HG02571 (cell line): Measurements from ENCODE around the gene LSM7.

Source experiments
- ATAC-seq: cut with Tn5 transposase; IDR thresholded peaks from one replicate; pipeline ENCODE4 v1.9.1; 2021; ENCODE audit warnings: mild to moderate bottlenecking, moderate library complexity; ENCODE audit not compliant: unreplicated experiment

LSM7 gene

DNA sequence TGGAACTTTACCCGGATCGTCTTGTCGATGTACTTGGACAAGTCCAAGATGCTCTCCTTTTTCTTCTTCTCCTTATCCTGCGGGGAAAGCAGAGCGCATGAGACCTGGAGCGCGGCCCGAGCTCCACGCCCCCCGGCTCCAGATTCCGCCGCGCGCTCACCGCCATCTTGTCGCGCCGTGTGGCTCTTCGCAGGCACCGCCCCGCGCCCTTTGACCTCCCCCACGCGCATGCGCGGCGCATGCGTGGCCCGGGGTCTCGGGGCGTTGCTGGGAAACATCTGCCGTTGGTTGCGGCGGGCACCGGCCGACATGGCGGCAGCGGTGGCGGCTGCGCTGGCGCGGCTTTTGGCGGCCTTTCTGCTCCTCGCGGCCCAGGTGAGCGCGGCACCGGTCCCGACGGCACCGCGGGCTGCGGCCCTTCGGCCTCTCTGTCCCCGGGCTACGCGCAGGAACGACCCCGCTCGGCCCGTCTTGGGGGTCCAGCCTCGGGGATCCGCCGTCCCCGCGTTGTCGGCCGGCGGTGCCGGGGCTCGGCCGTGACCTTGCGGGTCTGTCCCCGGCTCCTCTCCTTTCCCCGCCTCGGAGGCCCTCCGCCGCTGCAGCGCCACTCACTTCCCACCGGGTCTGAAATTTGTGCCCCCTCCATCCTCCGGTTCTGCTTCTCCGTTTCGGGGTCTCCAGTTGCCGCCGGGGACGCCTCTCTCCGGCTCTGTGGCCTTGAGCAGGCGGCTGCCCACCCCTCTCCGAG is at the start of gene LSM7, which contains the start of gene SPPL2B:
LSM7 (minus strand) TSS at position 186 of the 748 bp plus-strand sequence; CDS start at position 166, 20 bp downstream.
SPPL2B (plus strand) TSS at position 284 of the 748 bp plus-strand sequence; CDS start at position 310, 26 bp downstream.
- ATAC-seq = peak; percentile 59

DNA sequence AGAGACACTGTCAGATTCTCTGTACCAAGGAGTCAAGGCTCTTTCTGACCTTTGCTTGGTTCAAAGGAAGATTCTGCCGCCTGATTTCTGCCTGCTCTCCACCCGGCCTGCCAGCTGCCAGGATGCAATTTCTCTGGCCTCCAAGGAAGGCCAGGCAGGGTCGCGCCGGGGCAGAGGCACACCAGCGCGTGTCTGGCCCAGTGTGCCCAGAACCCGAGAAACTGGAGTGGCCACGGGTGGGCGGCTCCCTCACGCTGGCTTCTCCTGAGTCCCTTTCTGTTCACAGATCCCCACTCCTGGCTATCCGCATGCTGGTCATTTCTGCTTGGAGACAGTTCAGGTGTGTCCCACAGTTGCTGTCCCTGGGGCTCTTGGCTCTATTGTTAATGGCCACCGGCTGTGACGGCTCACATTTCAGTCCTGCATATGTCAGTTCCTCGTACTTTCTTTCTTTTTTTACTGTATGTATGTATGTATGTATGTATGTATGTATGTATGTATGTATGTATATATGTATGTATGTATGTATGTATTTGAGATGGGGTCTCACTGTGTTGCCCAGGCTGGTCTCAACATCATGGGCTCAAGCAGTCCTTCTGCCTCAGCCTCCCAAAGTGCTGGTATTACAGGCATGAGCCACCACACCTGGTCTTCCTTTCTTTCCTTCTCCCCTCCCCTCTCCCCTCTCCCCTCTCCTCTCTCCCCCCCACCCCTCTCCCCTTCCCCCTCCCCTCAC is 48.6 kb upstream of the LSM7 start:
- ATAC-seq = no peak

DNA sequence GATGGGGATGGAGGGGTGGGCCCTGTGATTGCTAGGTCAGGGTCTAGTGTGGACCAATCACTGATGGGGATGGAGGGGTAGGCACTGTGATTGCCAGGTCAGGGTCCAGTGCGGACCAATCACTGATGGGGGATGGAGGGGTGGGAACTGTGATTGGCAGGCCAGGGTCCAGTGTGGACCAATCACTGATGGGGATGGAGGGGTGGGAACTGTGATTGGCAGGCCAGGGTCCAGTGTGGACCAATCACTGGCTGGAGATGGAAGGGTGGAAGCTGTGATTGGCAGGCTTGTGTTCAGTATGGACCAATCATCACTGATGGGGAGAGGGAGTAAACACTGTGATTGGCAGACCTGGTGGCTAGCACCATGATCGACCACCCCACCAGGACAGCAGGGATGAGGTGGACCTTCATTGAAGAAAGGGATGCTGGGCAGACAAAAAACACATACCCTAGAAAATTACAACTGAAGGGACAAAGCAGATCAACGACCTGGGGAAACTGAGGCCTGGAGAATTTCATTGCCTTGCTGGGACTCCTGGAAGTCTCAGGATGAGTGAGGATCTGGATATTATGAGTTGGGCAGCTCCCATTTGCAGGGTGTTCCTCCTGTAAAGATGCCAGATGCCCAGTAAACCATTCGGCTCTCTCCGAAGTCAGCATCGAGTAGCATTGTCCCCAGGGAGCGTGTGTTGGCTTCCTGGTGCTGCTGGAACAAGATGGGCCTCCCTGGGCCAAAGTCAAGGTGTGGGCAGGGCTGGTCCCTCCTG is 47.2 kb upstream of the LSM7 start:
- ATAC-seq = no peak

DNA sequence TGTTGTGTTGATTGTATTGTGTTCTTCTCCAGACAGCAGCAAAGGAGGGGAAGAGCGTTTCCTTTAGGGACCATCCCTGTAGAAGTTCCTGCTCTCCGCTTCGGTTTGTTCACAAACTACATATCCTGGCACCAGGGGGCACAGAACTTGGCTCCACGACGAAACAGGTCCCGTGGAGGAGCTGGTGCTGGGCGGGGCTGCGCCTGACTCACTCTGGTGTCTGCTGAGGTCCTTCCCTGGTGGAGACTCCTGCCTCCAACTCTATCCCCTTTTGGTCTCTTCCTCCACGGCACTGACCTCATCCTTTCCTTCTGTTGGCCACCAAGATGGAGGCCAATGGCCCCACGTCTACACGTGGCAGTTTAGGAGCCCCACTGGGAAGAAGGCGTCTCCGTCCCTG is 46.4 kb upstream of the LSM7 start:
- ATAC-seq = no peak

DNA sequence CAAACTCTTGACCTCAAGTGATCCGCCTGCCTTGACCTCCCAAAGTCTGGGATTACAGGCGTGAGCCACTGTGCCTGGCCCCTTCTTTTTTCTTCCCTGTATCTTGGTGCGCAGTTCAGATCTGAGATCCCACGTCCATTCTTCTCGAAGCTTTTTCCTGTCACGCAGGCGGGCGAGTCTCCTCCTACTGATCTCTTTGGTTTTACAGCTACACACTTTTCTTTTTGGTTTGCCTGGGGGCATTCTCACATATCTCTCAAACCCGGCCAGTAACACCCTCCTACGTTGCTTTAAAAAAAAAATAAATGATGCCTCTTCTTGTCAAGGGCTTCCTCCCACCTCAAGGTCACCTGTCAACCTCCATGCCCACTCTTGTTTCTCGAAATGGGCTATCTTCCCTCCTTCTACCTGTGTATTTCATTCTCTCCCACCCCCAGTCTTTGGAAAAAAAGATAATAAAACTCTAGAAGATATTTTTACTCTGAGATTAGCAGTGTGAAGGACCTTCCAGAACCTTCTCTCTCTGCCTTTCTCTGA is 43.8 kb upstream of the LSM7 start:
- ATAC-seq = no peak

DNA sequence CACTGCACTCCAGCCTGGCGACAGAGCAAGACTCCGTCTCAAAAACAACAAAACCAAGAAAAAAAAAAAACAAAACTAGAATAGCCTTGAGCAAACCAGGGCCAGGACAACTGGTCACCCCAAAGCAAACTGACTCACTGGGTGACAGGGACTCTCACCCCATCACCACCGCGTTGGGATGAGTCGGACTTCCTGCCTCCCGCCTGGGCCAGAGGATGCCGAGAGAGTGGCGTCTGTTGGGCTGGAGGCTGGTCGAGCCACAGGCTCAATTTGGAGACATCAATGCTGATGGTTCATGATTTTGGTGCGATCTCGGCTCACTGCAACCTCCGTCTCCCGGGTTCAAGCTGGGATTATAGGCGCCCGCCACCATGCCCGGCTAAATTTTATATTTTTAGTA is 43.3 kb upstream of the LSM7 start:
- ATAC-seq = no peak

DNA sequence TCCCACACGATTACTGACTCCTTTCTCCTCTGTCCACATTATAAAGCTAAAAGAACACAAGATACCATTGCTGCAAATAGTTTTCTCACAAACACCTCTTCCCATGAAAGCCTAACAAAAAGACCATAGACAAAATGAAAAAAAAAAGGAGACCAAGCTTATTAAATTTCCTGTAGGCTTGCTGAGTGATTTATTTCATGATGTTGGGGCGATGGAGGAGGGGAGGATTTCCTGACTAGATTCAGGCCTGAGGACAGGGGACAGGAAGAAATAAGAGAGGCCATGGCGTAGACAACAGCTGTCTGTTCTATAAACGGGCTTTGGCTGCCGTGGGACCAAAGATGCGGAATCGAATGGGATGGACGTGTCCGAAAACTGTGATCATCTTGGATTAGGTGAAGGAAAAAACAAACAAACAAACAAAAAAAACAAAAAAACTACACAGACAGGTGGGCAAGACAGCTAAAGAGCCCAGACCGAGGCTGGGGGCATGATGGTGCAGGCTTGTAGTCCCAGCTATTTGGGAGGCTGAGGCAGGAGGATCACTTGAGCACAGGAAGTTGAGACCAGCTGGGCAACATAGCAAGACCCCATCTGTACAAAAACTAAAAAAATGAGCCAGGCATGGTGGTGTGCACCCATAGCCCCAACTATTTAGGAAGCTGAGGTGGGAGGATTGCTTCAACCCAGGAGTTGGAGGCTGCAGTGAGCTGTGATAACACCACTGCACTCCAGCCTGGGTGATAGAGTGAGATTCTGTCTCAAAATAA is 37.0 kb upstream of the LSM7 start:
- ATAC-seq = no peak

DNA sequence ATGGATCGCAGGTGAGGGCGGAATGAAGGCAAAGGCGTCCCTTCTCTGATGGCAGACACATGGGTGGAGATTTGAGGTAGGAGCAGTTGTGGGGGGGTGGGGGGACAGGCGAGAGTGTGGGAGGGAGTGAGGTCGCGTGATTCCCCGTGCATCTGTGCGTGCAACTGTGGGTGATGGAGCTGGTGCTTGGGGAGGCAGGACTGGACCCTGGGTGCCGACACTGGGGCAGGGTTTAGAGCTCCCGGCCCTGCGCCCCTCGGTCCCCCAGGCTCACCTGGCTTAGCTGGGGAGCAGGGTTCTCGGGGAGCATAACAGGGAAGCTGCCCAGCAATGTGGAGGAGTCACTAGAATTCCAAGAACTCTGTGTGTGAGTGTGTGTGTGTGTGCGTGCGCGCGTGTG is 35.0 kb upstream of the LSM7 start:
- no peak for ATAC-seq

DNA sequence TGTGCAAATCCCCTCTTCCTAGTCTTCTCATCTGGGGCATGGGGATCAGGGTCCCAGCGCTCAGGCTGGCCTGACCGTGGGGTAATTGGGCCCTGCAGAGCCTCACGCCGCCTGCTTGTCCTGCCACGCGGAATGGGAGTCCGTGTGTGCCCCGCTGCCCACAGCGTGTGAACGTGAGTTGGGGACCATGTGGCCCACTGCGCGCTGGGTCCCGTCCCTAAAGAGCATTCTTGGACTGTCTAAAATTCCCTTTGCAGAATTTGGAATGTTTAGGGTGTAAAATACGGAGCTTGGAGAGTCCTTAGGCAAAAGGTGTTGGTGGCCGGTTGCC is 34.5 kb upstream of the LSM7 start:
- no peak for ATAC-seq

DNA sequence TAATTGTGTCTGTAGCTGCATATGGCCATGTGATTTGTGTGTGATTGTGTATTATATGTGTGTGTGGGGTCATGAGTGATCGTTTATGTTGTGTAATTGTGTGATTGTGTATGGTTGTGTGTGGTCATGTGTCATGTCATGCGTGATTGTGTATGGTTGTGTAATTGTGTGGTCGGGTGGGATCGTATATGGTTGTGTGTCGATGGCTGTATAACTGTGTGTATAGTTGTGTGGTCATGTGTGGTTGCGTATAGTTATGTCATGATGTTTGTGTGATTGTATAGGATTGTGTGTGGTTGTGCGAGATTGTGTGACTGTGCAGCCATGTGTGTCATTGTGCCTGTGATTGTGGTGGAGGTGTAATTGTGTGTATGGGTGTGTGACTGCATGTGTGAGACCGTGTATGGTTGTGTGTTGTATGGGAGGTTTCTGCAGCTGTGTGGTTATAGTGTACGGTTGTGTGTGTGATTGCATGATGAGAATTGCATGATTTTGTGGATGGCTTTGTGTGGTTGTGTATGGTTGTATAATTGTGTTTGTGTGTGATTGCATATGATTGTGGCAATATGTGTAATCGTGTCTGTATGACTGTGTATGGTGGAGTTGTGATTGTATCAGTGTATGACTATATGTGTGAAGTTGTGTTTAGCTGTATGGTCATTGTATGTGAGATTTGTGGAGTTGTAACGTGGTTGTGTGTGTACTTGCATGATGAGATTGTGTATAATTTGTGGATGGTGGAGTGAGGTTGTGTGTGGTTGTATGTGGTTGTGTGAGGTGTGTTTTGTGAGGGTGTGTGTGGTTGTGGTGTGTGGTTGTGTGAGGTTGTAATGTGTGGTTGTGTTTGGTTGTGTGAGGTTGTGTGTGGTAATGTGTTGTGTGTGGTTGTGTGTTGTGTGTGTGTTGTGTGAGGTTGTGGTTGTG is 33.9 kb upstream of the LSM7 start:
- ATAC-seq = no peak

DNA sequence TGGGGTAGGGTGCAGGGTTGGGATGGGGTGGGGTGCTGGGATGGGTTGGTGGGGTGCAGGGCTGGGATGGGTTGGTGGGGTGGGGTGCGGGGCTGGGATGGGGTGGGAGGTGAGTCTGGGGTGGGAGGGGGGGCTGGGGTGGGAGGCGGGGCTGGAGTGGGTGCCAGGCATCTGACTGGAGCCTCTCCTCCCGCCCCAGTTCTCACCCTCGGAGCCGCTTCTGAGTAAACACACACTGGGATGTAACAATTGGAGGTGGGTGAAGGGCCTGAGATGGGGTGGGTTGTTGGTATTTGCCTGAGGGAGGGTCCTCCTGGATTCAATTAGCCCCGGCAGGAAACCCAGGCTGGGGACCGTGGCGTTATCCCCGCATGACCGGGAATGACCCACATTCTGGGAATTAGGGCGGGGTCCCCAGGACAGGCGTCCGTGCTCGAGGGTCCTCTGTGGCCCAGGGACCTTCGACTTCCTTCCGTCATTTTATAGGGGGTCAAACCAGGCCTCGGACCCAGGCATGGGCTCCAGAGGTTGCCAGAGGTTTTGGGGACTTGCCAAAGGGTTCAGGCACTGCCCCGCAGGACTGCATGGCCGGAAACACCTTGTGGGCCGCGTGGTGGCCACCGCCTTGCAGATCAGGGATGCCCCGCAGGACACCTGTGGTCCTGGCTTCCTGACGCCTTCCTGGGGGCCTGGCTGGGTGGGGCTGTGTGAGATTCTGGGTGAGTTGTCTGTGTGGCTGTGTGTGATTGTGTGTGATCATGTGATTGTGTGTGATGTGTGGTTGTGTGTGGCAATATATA is 33.1 kb upstream of the LSM7 start:
- no peak for ATAC-seq

DNA sequence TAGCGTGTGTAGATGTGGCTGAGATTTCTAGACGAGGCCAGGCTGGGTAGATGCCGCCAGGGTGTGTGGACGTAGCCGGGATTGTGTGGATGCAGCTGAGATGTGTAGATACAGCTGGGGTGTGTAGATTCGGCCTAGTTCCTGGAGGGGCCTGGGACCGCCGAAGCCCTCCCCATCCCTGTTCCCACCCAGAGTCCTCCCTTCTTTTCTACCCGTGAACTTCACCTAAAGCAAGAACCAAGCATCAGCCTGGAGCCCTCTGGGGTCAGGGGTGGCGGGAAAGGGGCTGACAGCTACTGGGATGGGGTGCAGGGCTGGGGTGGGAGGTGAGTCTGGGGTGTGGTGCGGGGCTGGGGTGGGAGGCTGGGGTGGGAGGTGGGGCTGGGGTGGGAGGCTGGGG is 32.4 kb upstream of the LSM7 start:
- ATAC-seq = no peak

DNA sequence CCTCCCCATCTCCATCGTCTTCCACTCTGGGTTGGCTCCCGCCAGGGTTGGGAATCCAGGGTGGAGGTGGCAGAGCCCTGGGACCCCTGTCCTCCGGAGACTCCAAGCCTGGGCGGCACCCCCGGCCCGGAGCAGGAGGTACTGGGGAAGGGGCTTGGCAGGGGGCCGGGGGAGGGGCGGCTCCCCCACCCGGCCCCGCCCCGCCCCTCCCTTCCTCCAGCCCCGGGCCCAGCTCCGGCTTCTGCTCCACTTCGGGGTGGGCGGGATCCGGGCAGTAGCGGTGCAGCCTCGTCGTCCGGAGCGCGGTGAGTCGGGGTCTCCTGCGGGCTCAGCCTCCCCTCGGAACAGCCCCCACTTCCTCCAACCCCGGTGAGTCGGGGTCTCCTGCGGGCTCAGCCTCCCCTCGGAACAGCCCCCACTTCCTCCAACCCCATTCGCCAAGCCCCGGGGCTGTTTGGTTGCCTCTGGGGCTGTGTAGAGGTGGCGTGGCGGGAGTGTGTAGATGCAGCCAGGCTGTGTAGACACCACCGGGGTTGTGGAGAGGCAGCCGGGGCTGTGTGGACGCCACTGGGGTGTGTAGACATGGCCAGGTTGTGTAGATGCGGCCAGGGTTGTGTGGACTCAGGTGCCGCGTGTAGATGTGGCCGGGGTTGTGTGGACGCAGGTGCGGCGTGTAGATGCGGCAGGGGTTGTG is 31.8 kb upstream of the LSM7 start, which contains the start of gene TMPRSS9:
TMPRSS9 (plus strand) TSS at position 274 of the 694 bp plus-strand sequence. CDS start 29,521 bp downstream, outside the sequence.
- no peak for ATAC-seq

DNA sequence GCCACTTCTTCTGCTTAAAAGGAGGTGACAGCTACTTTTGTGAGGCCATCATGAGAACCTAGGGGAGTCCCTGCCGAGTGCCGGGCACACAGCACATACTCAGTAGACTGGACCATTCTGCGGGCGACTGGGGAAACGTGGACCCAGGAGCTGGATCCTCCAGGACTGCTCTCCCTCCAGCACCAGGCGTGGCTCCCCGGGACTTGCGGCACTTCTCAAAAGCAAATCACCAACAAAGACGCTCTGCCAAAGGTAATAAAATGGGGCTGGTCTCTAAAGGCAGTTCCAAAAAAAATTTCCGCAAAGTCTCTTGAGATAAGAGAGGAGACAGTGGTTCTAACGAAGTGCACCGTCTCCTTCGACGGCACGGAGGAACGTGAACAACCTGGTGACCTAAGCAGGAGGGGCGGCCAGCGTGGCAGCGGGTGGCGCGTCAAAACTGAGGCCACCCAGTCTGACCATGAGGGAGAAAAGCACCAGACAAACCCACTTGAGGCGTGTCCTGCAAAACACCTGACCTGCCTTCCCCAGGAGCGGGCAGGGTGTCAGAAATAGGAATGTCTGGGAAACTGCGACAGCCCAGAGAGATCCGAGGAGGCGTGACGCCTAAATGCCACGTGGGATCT is 30.3 kb upstream of the LSM7 start:
- no peak for ATAC-seq

DNA sequence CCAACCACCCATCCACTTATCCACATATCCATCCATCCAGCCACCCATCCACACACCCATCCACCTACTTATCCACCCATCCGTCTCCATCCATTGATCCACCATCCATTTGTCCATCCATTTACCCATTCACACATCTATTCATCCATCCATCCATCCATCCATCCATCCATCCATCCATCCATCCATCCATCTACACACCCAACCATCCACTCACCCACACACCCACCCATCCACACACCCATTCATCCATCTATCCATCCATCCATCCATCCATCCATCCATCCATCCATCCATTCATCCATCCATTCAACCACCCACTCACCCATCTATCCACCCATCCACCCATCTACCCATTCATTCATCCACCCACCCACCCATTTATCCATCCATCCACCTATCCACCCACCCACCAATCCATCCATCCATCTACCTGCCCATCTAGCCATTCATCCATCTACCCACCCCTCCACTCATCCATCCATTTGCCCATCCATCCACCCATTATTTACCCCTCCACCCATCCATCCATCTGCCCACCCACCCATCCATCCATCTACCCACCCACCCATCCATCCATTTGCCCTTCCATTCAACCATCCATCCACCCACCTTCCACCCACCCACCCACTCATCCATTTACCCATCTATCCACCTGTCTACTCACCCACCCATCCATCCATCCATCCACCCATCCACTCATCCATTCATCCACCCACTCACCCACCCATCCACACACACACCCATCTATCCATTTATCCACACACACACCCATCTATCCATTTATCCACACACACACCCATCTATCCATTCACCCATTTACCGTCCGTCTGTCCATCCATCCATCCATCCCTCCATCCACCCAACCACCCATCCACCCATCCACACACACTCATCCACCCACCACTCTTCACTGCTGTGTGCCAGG is 29.2 kb upstream of the LSM7 start:
- no peak for ATAC-seq

DNA sequence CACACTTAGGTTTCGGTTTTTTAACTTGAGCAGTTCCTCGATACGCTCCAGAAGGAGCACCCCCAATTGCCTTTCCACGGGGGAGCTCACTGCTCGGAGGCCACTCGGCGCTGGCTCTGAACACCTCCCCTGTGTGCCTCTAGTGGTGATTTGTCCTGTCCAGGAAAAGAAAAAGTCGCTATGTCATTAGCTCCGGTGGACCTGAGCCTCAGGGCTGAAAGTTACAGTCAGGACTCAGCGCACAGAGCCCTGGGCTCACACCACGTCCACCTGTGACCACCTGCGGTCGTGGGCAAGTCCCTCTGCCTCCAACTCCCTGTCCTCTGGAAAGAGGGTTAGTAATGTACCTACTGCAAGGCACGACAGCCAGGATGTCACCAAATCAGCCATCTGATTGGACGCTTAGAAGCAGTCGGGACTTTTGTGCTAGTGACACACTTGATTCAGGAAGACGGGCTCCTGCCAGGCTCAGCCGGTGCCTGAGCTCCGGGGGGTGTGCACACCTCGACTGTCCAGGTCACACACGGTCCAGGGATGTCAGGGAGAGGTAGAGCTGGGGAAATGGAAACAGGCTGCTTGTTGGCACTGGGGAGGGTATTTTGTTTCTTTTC is 27.8 kb upstream of the LSM7 start:
- ATAC-seq = no peak
